Subcutaneous abdominal adipose tissue (tissue), 5 donors: ENCODE results near the gene ETNPPL.

Experiments
- H3K27ac ChIP-seq: one replicate; pipeline ENCODE4 v1.7.0; 2013; ENCODE audit warnings: low read depth, mild to moderate bottlenecking, inconsistent platforms, low read length, moderate library complexity
- H3K27me3 ChIP-seq, 5 donors: one replicate each; pipeline ENCODE4 v1.7.0; 2013; ENCODE audit warnings: low read length in 5 of 5, inconsistent platforms in 1 of 5; ENCODE audit not compliant: control insufficient read depth in 5 of 5, insufficient read depth in 4 of 5
- H3K36me3 ChIP-seq, 5 donors: one replicate each; pipeline ENCODE4 v1.7.0; 2013; ENCODE audit warnings: low read length in 5 of 5; ENCODE audit not compliant: control insufficient read depth in 5 of 5, insufficient read depth in 5 of 5
- H3K4me1 ChIP-seq, 5 donors: one replicate each; pipeline ENCODE4 v1.7.0; 2013; ENCODE audit warnings: low read length in 5 of 5, mild to moderate bottlenecking in 3 of 5, moderate library complexity in 1 of 5; ENCODE audit not compliant: control insufficient read depth in 5 of 5, insufficient read depth in 5 of 5
- H3K4me3 ChIP-seq, 5 donors: one replicate each; pipeline ENCODE4 v1.7.0; 2013; ENCODE audit warnings: low read length in 5 of 5, low read depth in 1 of 5
- H3K9ac ChIP-seq, 5 donors: one replicate each; pipeline ENCODE4 v1.7.0; 2013; ENCODE audit warnings: low read length in 5 of 5, mild to moderate bottlenecking in 4 of 5, moderate library complexity in 3 of 5
- H3K9me3 ChIP-seq, 5 donors: one replicate each; pipeline ENCODE4 v1.7.0; 2013; ENCODE audit warnings: low read length in 5 of 5; ENCODE audit not compliant: control insufficient read depth in 5 of 5
- donor health status: healthy.
- donor health status: healthy.
- donor health status: healthy.
- donor health status: healthy.
- donor health status: healthy.

Gene ETNPPL

DNA sequence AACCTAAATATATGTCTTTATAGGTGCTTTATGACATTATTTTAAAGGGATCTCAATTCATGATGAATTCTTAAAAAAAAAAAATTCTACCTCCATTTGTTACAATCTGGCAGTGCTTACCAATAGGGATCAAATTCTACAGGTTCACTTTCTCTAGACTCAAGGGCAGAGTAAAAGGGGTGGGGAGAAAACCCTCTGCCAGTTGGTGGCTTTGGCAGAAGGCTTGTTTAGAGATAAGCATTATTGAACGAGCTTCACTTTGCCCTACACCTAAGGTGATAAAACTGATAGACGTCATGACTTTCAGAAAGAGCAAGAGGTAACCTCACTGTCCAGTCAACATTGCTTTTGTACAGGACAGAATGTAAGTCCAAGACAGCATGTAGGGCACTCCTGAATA, 58.9 kb downstream of the ETNPPL start:
- H3K9ac ChIP-seq = no peak overlapping the region
- no peaks in the 10 kb centered on the region for H3K36me3 ChIP-seq
- no peaks in the 10 kb centered on the region for H3K4me1 ChIP-seq
- H3K4me3 ChIP-seq = no peak overlapping the region
- H3K27me3 ChIP-seq = no peaks in the 10 kb centered on the region
- no peak overlapping the region for H3K27ac ChIP-seq
- no peaks in the 10 kb centered on the region for H3K9me3 ChIP-seq

DNA sequence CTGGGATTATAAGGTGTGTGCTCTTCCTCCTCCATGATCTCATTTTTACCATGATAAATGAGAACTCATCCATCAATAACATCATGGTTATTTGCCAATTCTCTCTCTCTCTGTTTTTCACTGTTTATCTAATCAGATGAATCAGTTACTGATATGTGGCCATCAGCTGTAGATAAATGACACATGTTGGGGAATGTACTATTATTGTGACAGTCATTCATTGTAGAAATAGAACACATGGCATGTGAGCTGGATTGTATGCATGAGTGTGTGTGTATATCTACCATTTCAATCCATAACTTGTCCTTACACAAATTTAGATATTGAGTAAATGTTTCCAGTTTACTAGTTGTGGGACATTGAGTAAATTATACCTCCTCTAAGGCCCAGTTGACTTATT, 59.5 kb downstream of the ETNPPL start:
- Histone ChIP-seq H3K4me1 (no peaks in the 10 kb centered on the region), H3K9me3 (no peaks in the 10 kb centered on the region), H3K27me3 (no peaks in the 10 kb centered on the region), H3K9ac (no peak overlapping the region), H3K4me3 (no peak overlapping the region), H3K27ac (no peak overlapping the region), H3K36me3 (no peaks in the 10 kb centered on the region)

DNA sequence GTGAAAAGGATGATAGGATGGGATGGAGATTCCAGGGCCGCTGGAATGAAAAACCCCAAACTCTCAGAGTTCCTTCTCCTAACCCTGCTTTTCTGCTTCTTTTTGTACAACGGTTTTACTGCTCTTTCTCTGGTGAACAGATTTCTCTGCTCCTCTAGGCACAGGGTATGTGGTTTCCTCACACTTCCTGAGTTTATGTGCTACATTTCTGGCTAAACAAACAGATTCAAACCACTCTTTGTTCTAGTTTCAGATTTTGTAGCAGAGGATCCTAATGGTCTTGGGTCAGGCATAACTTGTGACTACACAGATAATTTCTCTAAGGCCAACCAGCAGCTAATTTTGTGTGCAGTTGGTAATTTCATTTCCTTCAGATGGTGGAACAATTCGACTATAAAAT, 59.9 kb downstream of the ETNPPL start:
- Histone ChIP-seq H3K27me3 (no peaks in the 10 kb centered on the region), H3K27ac (no peak overlapping the region), H3K9ac (no peak overlapping the region), H3K4me1 (no peaks in the 10 kb centered on the region), H3K4me3 (no peak overlapping the region), H3K9me3 (no peaks in the 10 kb centered on the region), H3K36me3 (no peaks in the 10 kb centered on the region)

DNA sequence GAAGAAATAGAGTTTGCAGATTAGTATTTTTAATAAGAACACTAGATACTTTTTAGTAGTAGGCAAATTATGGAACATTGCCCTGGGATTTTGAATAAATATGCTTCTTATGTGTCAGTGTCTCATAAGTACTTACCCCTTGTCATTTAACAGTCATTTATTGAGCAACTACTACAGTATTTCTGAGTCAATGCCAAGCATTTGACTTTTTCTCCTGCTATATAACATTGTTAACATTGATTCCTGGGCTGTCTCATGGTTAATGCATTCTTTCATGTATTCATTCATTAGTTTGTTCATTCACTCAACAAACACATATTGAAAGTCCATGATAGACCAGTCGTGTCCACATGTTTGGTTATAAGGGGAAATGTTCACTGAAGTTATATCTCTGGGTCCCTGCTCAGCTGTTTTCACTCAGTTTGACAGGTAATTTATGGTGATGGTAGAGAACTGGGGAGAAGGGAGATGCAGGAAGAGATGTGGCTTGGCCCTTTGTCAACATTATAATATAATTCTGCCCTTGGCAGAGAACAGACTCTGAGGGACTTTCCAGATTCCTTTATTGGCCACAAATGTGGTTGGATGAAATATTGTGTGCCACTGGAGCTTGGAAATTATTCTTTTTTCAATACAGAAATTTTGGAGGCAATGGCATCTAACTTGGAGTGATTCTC, 62.6 kb downstream of the ETNPPL start:
- no peaks in the 10 kb centered on the region for H3K27me3 ChIP-seq
- H3K27ac ChIP-seq = no peak overlapping the region
- no peak overlapping the region for H3K4me3 ChIP-seq
- no peak overlapping the region for H3K9ac ChIP-seq
- no peaks in the 10 kb centered on the region for H3K9me3 ChIP-seq
- H3K4me1 ChIP-seq = no peaks in the 10 kb centered on the region
- H3K36me3 ChIP-seq = no peaks in the 10 kb centered on the region

DNA sequence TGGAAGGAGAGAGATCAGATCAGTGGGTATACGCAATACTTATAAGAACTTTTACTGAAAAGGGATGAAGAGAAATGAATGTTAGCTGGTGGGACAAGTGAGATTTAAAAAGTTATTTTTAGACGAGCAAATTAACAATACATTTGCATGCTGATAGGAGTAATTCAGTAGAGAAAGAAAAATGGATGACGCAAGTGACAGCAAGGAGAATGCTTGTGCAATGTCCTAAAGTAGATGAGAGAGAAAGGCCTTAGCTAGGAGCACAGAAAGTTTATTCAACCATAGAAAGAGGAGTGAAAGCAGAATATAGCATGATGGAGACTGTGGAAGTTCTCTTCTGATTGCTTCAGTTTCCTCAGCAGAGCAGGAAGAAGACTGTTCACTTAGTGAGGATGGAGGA, 66.7 kb downstream of the ETNPPL start:
- H3K27ac ChIP-seq = no peak overlapping the region
- no peaks in the 10 kb centered on the region for H3K9me3 ChIP-seq
- no peaks in the 10 kb centered on the region for H3K36me3 ChIP-seq
- no peaks in the 10 kb centered on the region for H3K4me1 ChIP-seq
- H3K4me3 ChIP-seq = no peak overlapping the region
- H3K9ac ChIP-seq = no peak overlapping the region
- no peaks in the 10 kb centered on the region for H3K27me3 ChIP-seq

DNA sequence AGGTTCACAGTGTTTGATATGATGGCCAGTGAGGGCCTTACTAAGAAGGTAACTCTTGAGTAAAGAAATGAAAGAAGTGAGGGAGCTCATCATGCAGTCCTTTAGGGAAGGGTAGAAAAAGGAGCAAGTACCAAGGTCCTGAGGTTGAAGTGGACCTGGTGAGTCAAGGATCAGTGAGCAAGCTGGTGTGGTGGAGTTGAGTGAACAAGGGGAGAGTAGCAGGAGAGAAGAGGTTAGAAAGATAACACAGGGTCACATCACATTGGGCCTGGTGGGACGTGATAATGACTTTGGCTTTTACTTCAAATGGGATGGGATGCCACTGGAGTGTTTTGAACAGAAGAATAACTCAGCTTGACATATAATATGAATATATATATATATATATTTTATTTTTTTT, 67.8 kb downstream of the ETNPPL start:
- no peak overlapping the region for H3K27ac ChIP-seq
- no peak overlapping the region for H3K9ac ChIP-seq
- H3K27me3 ChIP-seq = no peaks in the 10 kb centered on the region
- H3K4me1 ChIP-seq = peaks cover 0 to 4% (median 0%) of the 10 kb centered on the region in 5 donors
- no peak overlapping the region for H3K4me3 ChIP-seq
- H3K9me3 ChIP-seq = no peaks in the 10 kb centered on the region
- H3K36me3 ChIP-seq = no peaks in the 10 kb centered on the region

DNA sequence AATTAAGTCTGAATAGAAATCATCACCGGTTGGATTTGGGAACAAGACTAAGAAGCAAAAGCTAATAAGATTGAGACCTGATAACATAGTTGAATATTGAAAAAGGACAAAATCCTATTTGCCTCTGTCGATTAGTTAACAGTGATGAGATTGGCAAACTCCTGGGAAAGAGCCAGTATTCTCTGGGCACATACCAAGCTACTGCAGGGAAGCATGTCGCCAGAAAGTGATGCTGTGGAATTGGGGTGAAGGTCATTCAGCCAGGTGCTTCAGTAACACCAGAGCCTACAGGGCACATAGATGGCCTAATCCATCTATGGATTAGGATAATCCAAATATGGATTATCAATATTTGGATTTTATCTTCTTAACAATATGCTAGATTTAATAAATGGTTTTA, 68.4 kb downstream of the ETNPPL start:
- H3K4me1 ChIP-seq = peaks cover 0 to 4% (median 0%) of the 10 kb centered on the region in 5 donors
- H3K36me3 ChIP-seq = no peaks in the 10 kb centered on the region
- no peak overlapping the region for H3K9ac ChIP-seq
- no peaks in the 10 kb centered on the region for H3K27me3 ChIP-seq
- no peak overlapping the region for H3K4me3 ChIP-seq
- H3K27ac ChIP-seq = no peak overlapping the region
- H3K9me3 ChIP-seq = no peaks in the 10 kb centered on the region

DNA sequence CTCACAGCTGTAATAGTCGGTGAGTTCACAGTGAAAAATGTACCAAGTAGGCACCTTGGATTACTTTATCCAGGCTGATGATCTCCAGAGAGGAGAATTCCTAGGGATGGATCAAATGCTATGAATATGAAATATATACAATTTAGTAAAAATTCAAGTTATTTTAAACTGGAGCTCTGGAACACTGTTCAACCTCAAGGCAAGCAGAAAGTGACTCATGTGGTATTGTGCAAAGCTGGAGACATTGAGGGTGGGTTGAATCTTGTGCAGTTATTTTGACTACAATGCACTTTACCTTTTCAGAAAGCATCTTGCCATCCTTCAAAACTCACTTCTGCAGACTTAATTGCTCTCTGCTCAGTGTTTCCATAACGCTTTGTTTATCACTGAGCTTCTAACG, 69.0 kb downstream of the ETNPPL start:
- H3K27ac ChIP-seq = no peak overlapping the region
- H3K27me3 ChIP-seq = no peaks in the 10 kb centered on the region
- no peak overlapping the region for H3K9ac ChIP-seq
- H3K4me1 ChIP-seq = peaks cover 0 to 4% (median 0%) of the 10 kb centered on the region in 5 donors
- no peaks in the 10 kb centered on the region for H3K9me3 ChIP-seq
- no peak overlapping the region for H3K4me3 ChIP-seq
- H3K36me3 ChIP-seq = no peaks in the 10 kb centered on the region

DNA sequence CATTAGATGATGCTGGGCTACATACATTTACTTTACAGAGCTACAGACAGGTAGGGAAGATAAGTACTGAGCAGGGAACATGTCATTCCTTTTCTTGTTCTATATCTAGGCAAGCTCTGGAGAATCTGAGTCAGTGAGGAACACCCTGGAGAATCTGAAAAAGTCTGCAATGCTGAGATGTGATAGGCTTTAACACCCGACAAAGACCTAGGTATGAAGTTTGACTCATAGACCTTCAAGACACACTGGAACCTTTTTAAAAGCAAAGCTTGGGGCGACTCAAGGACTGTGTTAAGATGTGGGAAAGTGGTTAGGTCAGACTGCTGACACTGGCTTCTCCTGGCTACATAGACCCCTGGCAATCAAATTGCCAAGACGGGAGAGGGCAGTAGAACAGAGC, 69.6 kb downstream of the ETNPPL start:
- Histone ChIP-seq H3K36me3 (no peaks in the 10 kb centered on the region), H3K4me3 (no peak overlapping the region), H3K9ac (no peak overlapping the region), H3K9me3 (no peaks in the 10 kb centered on the region), H3K27me3 (no peaks in the 10 kb centered on the region), H3K4me1 (peaks cover 0 to 4% (median 0%) of the 10 kb centered on the region in 5 donors), H3K27ac (no peak overlapping the region)
